Neural cell (in vitro differentiated cells): ENCODE results near the gene SLC6A1.

ENCODE experiments used
- EP300 ChIP-seq: fragments of 450-650 bp; conservative IDR thresholded peaks from 2 replicates; pipeline ENCODE4 v1.6.1; 2014; ENCODE audit warnings: antibody characterized with exemption, mild to moderate bottlenecking, moderate library complexity; ENCODE audit not compliant: poor library complexity, severe bottlenecking
- EZH2 ChIP-seq: fragments of 200-600, 300-800 bp; shearing (Covaris generic), sonication (generic); IDR thresholded peaks from 2 replicates; pipeline ENCODE4 v1.6.1; 2014; ENCODE audit warnings: antibody characterized with exemption, low read length, borderline replicate concordance, mild to moderate bottlenecking; ENCODE audit not compliant: insufficient read depth, poor library complexity, severe bottlenecking
- MXI1 ChIP-seq: fragments of 450-650 bp; conservative IDR thresholded peaks from 2 replicates; pipeline ENCODE4 v1.6.1; 2014; ENCODE audit warnings: antibody characterized with exemption, mild to moderate bottlenecking; ENCODE audit not compliant: poor library complexity, severe bottlenecking
- POLR2AphosphoS5 ChIP-seq: IDR thresholded peaks from 2 replicates; pipeline ENCODE4 v1.6.1; 2012
- RAD21 ChIP-seq: fragments of 450-650 bp; conservative IDR thresholded peaks from 2 replicates; pipeline ENCODE4 v1.6.1; 2014; ENCODE audit warnings: antibody characterized with exemption, mild to moderate bottlenecking, moderate library complexity
- REST ChIP-seq: IDR thresholded peaks from 2 replicates; pipeline ENCODE4 v1.6.1; 2012; ENCODE audit warnings: borderline replicate concordance
- TAF1 ChIP-seq: IDR thresholded peaks from 2 replicates; pipeline ENCODE4 v1.6.1; 2012; ENCODE audit warnings: low read depth
- TF ChIP-seq, protein P1 (sequence below): fragments of 450-650 bp; IDR thresholded peaks from 2 replicates; pipeline ENCODE4 v1.5.1; 2014; ENCODE audit warnings: antibody characterized with exemption, mild to moderate bottlenecking, moderate library complexity; ENCODE audit not compliant: poor library complexity, severe bottlenecking

- TF ChIP-seq, protein P1, sequence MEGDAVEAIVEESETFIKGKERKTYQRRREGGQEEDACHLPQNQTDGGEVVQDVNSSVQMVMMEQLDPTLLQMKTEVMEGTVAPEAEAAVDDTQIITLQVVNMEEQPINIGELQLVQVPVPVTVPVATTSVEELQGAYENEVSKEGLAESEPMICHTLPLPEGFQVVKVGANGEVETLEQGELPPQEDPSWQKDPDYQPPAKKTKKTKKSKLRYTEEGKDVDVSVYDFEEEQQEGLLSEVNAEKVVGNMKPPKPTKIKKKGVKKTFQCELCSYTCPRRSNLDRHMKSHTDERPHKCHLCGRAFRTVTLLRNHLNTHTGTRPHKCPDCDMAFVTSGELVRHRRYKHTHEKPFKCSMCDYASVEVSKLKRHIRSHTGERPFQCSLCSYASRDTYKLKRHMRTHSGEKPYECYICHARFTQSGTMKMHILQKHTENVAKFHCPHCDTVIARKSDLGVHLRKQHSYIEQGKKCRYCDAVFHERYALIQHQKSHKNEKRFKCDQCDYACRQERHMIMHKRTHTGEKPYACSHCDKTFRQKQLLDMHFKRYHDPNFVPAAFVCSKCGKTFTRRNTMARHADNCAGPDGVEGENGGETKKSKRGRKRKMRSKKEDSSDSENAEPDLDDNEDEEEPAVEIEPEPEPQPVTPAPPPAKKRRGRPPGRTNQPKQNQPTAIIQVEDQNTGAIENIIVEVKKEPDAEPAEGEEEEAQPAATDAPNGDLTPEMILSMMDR = no peak
- TF ChIP-seq EP300 (no peak), REST (no peak), EZH2 (no peak), POLR2AphosphoS5 (no peak), RAD21 (no peak), MXI1 (no peak), TAF1 (no peak)
Observed at GRCh38 chr3:11016727-11017126, 24.2 kb downstream of the SLC6A1 start.
